Neural cell (in vitro differentiated cells): ENCODE data around the gene PLA2G6.

Source experiments
- RAD21 ChIP-seq: fragments of 450-650 bp; conservative IDR thresholded peaks from 2 replicates; pipeline ENCODE4 v1.6.1; 2014; ENCODE audit warnings: antibody characterized with exemption, mild to moderate bottlenecking, moderate library complexity
- TF ChIP-seq, protein P1 (sequence below): fragments of 450-650 bp; IDR thresholded peaks from 2 replicates; pipeline ENCODE4 v1.5.1; 2014; ENCODE audit warnings: antibody characterized with exemption, mild to moderate bottlenecking, moderate library complexity; ENCODE audit not compliant: poor library complexity, severe bottlenecking
- TF ChIP-seq, protein P2 (sequence below): IDR thresholded peaks from 2 replicates; pipeline ENCODE4 v1.6.1; 2012; ENCODE audit warnings: borderline replicate concordance

DNA sequence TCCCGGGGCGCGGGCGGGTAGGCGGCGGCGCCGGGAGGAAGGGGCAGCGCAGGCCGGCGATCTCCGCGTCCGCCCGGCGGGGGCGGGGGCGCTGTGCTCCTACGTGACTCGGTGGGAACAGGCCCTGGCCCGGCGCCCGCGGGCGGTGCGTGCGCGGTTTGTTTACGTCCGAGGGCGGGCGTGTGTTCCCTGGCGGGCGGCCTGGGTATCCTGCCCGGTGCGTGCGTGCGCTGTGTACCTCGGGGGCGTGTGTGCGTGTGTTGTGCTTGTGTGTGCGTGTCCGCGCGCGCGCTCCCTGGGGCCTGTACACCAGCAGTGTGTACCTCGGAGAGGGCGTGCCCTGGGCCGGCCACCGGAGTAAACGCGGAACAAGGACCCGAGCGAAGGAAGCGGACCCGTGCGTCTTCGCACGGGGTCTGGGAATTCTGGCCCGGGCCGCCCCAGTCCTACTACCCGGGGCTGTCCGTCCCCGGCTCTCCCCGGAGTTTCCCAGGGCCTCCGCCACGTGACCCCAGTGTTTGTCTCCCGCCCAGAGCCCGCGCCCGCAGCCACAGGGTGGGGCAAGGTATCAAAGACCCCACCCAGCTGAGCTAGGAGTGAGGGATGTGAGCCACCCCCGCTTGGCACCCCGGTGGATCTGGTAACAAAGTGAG, 20.9 kb upstream of the PLA2G6 start:
- TF ChIP-seq, protein P1, sequence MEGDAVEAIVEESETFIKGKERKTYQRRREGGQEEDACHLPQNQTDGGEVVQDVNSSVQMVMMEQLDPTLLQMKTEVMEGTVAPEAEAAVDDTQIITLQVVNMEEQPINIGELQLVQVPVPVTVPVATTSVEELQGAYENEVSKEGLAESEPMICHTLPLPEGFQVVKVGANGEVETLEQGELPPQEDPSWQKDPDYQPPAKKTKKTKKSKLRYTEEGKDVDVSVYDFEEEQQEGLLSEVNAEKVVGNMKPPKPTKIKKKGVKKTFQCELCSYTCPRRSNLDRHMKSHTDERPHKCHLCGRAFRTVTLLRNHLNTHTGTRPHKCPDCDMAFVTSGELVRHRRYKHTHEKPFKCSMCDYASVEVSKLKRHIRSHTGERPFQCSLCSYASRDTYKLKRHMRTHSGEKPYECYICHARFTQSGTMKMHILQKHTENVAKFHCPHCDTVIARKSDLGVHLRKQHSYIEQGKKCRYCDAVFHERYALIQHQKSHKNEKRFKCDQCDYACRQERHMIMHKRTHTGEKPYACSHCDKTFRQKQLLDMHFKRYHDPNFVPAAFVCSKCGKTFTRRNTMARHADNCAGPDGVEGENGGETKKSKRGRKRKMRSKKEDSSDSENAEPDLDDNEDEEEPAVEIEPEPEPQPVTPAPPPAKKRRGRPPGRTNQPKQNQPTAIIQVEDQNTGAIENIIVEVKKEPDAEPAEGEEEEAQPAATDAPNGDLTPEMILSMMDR: no peak
- TF ChIP-seq, protein P2, sequence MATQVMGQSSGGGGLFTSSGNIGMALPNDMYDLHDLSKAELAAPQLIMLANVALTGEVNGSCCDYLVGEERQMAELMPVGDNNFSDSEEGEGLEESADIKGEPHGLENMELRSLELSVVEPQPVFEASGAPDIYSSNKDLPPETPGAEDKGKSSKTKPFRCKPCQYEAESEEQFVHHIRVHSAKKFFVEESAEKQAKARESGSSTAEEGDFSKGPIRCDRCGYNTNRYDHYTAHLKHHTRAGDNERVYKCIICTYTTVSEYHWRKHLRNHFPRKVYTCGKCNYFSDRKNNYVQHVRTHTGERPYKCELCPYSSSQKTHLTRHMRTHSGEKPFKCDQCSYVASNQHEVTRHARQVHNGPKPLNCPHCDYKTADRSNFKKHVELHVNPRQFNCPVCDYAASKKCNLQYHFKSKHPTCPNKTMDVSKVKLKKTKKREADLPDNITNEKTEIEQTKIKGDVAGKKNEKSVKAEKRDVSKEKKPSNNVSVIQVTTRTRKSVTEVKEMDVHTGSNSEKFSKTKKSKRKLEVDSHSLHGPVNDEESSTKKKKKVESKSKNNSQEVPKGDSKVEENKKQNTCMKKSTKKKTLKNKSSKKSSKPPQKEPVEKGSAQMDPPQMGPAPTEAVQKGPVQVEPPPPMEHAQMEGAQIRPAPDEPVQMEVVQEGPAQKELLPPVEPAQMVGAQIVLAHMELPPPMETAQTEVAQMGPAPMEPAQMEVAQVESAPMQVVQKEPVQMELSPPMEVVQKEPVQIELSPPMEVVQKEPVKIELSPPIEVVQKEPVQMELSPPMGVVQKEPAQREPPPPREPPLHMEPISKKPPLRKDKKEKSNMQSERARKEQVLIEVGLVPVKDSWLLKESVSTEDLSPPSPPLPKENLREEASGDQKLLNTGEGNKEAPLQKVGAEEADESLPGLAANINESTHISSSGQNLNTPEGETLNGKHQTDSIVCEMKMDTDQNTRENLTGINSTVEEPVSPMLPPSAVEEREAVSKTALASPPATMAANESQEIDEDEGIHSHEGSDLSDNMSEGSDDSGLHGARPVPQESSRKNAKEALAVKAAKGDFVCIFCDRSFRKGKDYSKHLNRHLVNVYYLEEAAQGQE: no peak
- no peak for TF ChIP-seq RAD21
